HG03469 (cell line): ENCODE data around the gene SLC7A10.
"Not testable (repeated sequence)": the region's sequence is repeated elsewhere in the genome, so short reads cannot be mapped to it uniquely, and the experiment has no call there.

Experiments used
- ATAC-seq: cut with Tn5 transposase; IDR thresholded peaks from one replicate; pipeline ENCODE4 v1.9.1; 2021; ENCODE audit warnings: mild to moderate bottlenecking, moderate library complexity, moderate number of reproducible peaks; ENCODE audit not compliant: unreplicated experiment

The SLC7A10 gene

GRCh38 chr19:33187183-33187540, 38.5 kb downstream of the SLC7A10 start:
- ATAC-seq = no peak

- ATAC-seq = no peak
Observed at GRCh38 chr19:33186431-33187182, 39.0 kb downstream of the SLC7A10 start.

GRCh38 chr19:33177417-33177979, 48.2 kb downstream of the SLC7A10 start:
- no peak for ATAC-seq

- peak; percentile 62 for ATAC-seq
Observed at GRCh38 chr19:33176670-33177416, 48.8 kb downstream of the SLC7A10 start.

DNA sequence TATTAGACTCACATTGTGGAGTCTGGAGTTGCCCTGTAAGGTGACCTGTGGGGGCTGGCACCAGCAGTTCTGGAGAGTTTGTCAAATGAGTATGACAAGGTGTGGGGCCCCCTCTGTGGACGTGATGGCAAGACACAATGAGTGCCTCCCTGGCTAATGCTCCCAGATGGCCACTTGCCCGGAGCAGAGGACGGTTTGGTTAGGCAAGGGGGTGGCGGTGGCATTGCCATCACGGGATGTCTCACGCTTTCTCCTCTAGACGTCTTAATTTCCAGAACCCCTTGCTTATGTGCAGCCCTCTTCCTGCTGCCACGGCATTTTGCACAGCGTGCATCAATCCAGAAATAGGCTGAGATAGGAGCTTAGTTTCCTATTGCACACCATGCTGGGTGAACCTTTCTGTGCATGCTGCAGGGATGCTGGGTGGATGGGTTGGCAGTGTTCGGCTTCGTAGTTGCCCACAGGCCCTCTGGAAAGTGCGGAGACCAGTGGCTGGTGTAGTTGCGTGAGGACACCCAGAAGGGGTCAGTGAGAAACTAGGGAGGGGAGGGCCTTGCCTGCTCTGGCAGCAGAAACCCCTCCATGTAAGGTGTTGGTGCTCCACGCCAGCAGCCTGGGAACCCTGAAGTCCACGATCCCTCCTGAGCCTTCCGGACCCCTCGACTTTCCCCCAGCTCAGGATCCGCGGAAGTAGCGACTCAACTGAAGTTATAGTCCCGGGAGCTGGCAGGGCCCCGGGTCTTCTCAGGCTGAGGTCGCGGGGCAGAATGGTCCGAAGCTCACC, 49.6 kb downstream of the SLC7A10 start:
- peak; percentile 5 for ATAC-seq

DNA sequence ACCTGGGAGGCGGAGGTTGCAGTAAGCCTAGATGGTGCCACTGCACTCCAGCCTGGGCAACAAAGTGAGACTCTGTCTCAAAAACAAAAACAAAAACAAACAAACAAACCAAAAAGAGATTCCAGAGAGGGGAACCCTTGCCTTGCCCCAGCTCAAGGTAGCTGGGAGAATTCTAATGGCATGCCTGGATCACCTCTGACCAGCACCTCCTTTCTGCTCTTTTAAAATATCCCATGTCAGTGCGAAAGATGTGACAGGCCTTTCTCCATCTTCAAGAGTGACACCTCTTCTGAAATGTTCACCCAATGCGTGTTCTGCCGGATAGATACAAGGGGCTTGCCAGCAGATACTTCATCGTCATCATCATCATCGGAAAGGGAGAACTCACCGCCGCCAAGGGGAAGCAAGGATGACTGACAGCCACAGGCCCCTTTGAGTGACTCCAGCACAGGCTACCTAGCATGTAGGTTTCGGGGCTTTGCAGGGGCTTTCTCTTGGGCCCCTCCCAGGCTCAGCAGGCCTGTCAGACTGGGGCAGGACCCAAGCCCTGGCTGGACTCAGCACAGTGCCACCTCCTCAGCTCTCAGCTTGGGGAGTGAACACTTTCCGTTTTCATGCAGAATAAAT, 50.4 kb downstream of the SLC7A10 start:
- no peak for ATAC-seq

DNA sequence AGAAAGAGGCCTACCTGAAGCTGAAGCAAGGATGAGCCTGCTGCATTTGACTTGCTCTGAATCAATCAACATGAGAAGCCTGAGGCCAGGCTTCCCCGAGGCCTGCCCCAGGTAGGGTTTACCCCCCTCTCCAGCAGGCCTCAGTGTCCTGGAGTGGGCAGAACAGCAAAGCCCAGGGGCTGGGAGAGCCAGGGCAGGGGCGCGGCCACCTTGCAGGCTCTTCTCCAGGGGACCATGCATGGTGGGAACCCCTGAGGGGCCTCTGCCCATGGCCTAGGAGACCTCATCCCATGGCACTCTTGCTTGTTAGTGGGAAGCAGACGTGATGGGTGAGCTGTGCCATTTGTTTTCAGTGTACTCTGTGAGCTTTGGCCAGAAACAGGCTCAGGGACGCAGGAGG, 51.5 kb downstream of the SLC7A10 start:
- ATAC-seq = no peak

DNA sequence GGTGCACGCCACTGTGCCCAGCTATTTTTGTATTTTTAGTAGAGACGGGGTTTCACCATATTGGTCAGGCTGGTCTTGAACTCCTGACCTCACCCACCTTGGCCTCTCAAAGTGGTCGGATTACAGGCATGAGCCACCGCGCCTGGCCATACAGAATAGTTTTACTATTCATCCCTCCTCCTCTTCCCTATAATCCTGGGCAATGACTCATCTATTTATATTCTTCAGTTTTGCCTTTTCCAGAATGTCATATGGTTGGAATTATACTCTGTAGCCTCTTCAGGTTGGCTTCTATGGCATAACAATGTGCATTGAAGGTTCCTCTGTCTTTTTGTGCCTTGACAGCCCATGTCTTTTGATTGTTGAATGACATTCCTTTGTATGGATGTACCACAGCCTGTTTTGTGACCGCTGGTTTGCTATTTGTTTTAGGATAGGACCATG, 53.7 kb downstream of the SLC7A10 start:
- no peak for ATAC-seq

DNA sequence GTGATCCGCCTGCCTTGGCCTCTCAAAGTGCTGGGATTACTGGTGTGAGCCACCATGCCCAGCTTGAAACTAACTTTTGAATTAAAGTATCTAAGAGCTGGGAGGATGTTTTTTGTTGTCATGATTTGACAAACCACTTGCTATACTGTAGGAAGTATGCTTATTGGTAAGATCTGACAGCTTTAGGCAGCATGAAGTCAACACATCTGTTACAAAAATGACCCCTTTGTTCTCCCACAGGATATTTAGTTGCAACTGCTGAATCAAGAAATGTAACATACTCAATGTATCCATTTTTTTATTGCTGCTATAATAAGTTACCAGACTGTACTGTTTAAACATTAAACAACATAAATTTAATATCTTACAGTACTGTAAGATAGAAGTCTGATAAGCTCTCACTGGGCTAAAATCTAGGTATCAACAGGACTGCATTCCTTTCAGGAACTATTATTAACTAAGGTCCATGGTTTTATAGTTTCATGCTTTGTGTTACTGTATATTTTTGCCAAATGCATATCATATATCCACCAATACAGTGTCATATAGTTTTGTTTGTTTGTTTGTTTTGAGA, 54.3 kb downstream of the SLC7A10 start:
- no peak for ATAC-seq

GRCh38 chr19:33168528-33168927, 57.1 kb downstream of the SLC7A10 start:
- no peak for ATAC-seq

GRCh38 chr19:33167438-33167837, 58.2 kb downstream of the SLC7A10 start:
- no peak for ATAC-seq

- not testable (repeated sequence) for ATAC-seq
Observed at GRCh38 chr19:33166037-33166436, 59.6 kb downstream of the SLC7A10 start.

- no peak for ATAC-seq
Observed at GRCh38 chr19:33163481-33163880, 62.2 kb downstream of the SLC7A10 start.

DNA sequence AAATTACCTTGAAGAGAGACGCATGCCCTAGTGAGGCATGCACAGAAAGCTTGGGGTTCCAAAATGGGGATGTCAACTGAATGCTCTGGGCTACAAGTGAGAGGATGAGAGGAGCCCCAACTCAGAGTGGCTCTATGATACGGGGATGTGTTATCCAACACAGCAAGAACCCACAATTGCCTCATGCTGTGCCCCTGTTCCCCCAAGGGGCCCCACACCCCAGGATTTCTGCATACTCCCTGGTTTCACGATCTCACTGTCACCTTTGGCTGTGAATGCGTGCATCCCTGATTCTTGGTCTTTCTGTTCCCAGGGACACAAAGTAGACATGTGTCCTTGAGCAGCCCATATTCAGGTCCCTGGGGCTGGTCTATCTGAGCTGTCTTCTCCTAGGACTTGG, 64.4 kb downstream of the SLC7A10 start:
- no peak for ATAC-seq

- no peak for ATAC-seq
Observed at GRCh38 chr19:33159893-33160292, 65.8 kb downstream of the SLC7A10 start.

- no peak for ATAC-seq
Observed at GRCh38 chr19:33159149-33159548, 66.5 kb downstream of the SLC7A10 start.
